ENCODE results near the gene HSD11B1L.
"Not testable (repeated sequence)": the region's sequence is repeated elsewhere in the genome, so short reads cannot be mapped to it uniquely, and the experiment has no call there.

HSD11B1L gene

DNA sequence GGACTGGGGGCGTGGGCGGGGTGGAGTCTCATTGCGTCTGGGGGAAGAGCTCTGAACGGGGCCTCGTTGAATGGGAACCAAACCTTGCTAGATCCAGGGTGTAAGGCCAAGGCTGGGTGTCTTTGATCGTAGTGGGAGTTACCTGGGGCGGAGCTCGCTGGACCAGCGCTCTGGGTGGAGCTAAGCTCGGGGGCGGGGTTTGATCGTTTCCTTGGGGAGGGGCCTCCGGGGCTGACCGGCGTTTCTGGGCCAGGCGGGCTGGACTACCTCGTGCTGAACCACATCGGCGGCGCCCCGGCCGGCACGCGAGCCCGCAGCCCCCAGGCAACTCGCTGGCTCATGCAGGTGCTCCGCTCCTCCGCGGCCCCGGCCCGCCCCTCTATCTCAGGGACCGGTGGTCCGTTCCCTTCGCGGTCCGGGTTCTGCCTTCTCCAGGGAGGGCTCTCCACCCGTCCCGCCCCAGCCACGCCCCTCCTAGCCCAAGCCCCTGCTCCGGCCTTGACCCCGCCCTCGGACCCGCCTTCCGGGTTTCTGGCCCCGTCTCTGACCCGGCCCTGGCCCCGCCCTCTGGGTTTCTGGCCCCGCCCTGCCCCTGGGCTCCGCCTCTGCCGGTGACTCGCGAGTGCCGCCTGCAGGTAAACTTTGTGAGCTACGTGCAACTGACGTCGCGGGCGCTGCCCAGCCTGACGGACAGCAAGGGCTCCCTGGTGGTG is 6.0 kb downstream of the HSD11B1L start:
- H3K36me3 ChIP-seq, result peaks cover 13% of the 10 kb centered on the region
- H3K4me1 ChIP-seq, result no peaks in the 10 kb centered on the region
- peak; percentile 100 for DNase-seq
- peak; percentile 77 for TF ChIP-seq CTCF (IDR thresholded peaks at IDR 0.05; ENCODE audit: low read depth, low read length)
- H3K27me3 ChIP-seq, result no peaks in the 10 kb centered on the region
- H3K9me3 ChIP-seq, result no peaks in the 10 kb centered on the region
- H3K4me3 ChIP-seq (ENCODE audit: low read depth, low read length), result peak overlapping the region; percentile 62

- Histone ChIP-seq H3K36me3 (peaks cover 21% of the 10 kb centered on the region), H3K4me3 (ENCODE audit: low read depth, low read length) (peak overlapping the region; percentile 26; the same call in 1 of the 2 replicates), H3K9me3 (no peaks in the 10 kb centered on the region), H3K4me1 (peaks cover 6% of the 10 kb centered on the region; the same call in 1 of the 2 replicates), H3K27me3 (no peaks in the 10 kb centered on the region)
- no peak for TF ChIP-seq CTCF (IDR thresholded peaks at IDR 0.05; ENCODE audit: low read depth, low read length)
- DNase-seq, result no peak
These were observed 6.8 kb downstream of the HSD11B1L start for GRCh38 chr19:5687360-5688198.

GRCh38 chr19:5688262-5688881 is 7.5 kb downstream of the HSD11B1L start:
- not testable (repeated sequence) for H3K27me3 ChIP-seq; H3K9me3 ChIP-seq; H3K4me3 ChIP-seq (ENCODE audit: low read depth, low read length); DNase-seq; H3K4me1 ChIP-seq
- peaks cover 29% of the 10 kb centered on the region for H3K36me3 ChIP-seq

- peaks cover 48% of the 10 kb centered on the region for H3K36me3 ChIP-seq
- H3K4me3 ChIP-seq (ENCODE audit: low read depth, low read length), result peak within 1 kb of the TSS; percentile 96
- no peaks in the 10 kb centered on the region for H3K27me3 ChIP-seq
- H3K4me1 ChIP-seq, result peaks cover 7% of the 10 kb centered on the region; the same call in 1 of the 2 replicates
- TF ChIP-seq CTCF (IDR thresholded peaks at IDR 0.05; ENCODE audit: low read depth, low read length), result peak; percentile 97
- H3K9me3 ChIP-seq, result no peaks in the 10 kb centered on the region
- peak; percentile 98 for DNase-seq
These were observed 9.5 kb downstream of the HSD11B1L start, which contains the start of gene RPL36 for GRCh38 chr19:5690125-5690954. Gene RPL36 (plus strand): TSS chr19:5690295. CDS start chr19:5690508, 213 bp downstream.

DNA sequence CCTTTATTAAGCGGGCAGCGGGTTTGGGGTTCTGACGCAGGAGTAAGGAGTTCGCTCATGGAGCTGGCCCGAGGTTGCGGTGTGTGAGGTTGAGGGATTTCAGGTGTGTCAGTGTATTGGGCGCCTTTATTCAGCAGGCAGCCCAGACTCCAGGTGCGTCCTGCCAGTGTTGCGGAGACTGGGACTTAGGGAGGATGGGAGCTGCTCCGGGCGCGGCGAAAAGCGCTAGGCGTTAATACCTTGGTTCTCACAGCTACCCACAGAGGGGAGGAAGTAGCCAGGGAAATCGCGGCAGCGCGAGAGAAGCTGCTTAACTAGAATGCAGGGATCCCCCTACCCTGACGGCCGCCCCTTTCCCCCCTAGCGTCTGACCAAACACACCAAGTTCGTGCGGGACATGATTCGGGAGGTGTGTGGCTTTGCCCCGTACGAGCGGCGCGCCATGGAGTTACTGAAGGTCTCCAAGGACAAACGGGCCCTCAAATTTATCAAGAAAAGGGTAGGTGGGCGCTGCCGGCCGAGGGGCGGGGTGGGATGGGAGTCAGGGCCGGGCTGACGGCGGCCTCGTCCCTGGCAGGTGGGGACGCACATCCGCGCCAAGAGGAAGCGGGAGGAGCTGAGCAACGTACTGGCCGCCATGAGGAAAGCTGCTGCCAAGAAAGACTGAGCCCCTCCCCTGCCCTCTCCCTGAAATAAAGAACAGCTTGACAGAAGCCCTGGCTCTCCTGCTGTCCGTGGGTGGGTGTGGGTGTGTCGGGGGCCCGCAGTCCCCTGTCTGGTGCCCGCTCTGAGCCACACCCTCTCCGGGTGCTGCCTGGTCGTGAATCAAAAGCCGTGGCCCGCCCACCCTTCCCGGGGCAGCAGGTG is 10.4 kb downstream of the HSD11B1L start:
- Histone ChIP-seq H3K27me3 (no peaks in the 10 kb centered on the region), H3K9me3 (no peaks in the 10 kb centered on the region), H3K4me3 (ENCODE audit: low read depth, low read length) (peak overlapping the region; percentile 96), H3K36me3 (peaks cover 57% of the 10 kb centered on the region), H3K4me1 (peaks cover 7% of the 10 kb centered on the region; the same call in 1 of the 2 replicates)
- DNase-seq, result peak; percentile 51
- TF ChIP-seq CTCF (IDR thresholded peaks at IDR 0.05; ENCODE audit: low read depth, low read length), result no peak
